K562 (cell line): Measurements from ENCODE around the gene ERP27. TPM values are rescaled to one million over a fixed set of nuclear protein-coding genes. Genes with fewer than 3 reads are reported as not detected.

Experiments used
- ATAC-seq: fragments of 200-7000 bp; cut with Tn5 transposase; 3 replicates; pipeline ENCODE4 v1.9.1; 2020; ENCODE audit warnings: moderate library complexity
- BruUV-seq: library from RNA; stranded (reverse); fragments of 400-500 nt; replicated peaks from 2 replicates; lab custom pipeline; 2021; lab: Mats Ljungman, UMichigan
- CTCF ChIA-PET: fragments of 300-600 bp; formaldehyde crosslinking; extraction: SDS; loops from one replicate; lab custom pipeline; 2021; ENCODE audit warnings: low intra/inter-chr PET ratio; lab: Yijun Ruan, JAX
- POLR2A ChIA-PET: fragments of 300-600, 350-650 bp; sonication (Branson Sonifier 250); formaldehyde crosslinking; extraction: SDS; loops from one replicate; lab custom pipeline; 2021; ENCODE audit warnings: antibody characterized with exemption, inconsistent platforms; lab: Yijun Ruan, JAX
- DNase-seq, 4 experiments: peaks; one replicate each; pipeline versions ENCODE4 v3.0.0 to v3.0.0-alpha.2; 2011 to 2018; ENCODE audit warnings: low spot score in 3 of 4, mixed read lengths in 3 of 4; ENCODE audit errors: extremely low read depth in 1 of 4
- FAIRE-seq: peaks from 2 replicates; lab custom pipeline; 2011; peaks lifted over from hg19 to GRCh38; lab: Jason Lieb, UNC
- H2AFZ ChIP-seq: 2 replicates; pipeline ENCODE4 v1.6.0; 2011; ENCODE audit warnings: low read depth, low read length, control low read depth, inconsistent platforms
- H3K27ac ChIP-seq: fragments of 200-600 bp; 3 replicates; pipeline ENCODE4 v1.8.0; 2011; ENCODE audit warnings: low read depth, mild to moderate bottlenecking, control low read depth, inconsistent platforms, low read length, moderate library complexity, mixed read lengths; ENCODE audit errors: extremely low read depth
- H3K27me3 ChIP-seq, 2 experiments: fragments of 300-600 bp in 1 of 2; 2 replicates in 1 of 2; 3 replicates in 1 of 2; pipeline versions ENCODE4 v1.6.0 to v1.8.0; 2011; ENCODE audit warnings: inconsistent platforms in 2 of 2, low read length in 2 of 2, mild to moderate bottlenecking in 1 of 2, mixed read lengths in 1 of 2, moderate library complexity in 1 of 2; ENCODE audit not compliant: control insufficient read depth in 2 of 2, insufficient read depth in 2 of 2
- H3K36me3 ChIP-seq: fragments of 300-600 bp; 3 replicates; pipeline ENCODE4 v1.8.0; 2011; ENCODE audit warnings: mild to moderate bottlenecking, low read length, inconsistent platforms; ENCODE audit not compliant: control insufficient read depth, insufficient read depth
- H3K4me1 ChIP-seq, 2 experiments: fragments of 200-600 bp in 1 of 2; replicated peaks in 1 of 2; 2 replicates in 1 of 2; 3 replicates in 1 of 2; pipeline versions ENCODE4 v1.5.1 to v1.8.0; 2011; ENCODE audit warnings: inconsistent platforms in 2 of 2, low read length in 2 of 2, mild to moderate bottlenecking in 1 of 2, mixed read lengths in 1 of 2, moderate library complexity in 1 of 2; ENCODE audit not compliant: control insufficient read depth in 2 of 2, insufficient read depth in 2 of 2
- H3K4me2 ChIP-seq: 2 replicates; pipeline ENCODE4 v1.6.1; 2011; ENCODE audit warnings: low read length, control low read depth, inconsistent platforms, mixed read lengths; ENCODE audit not compliant: insufficient read depth
- H3K4me3 ChIP-seq: fragments of 200-600 bp; sonication (generic), shearing (Covaris generic); 2 replicates; pipeline ENCODE4 v1.5.1; 2016; ENCODE audit warnings: control low read depth, inconsistent platforms
- H3K79me2 ChIP-seq: fragments of 200-600 bp; 3 replicates; pipeline ENCODE4 v1.8.0; 2011; ENCODE audit warnings: low read length, inconsistent platforms; ENCODE audit not compliant: control insufficient read depth, insufficient read depth
- H3K9ac ChIP-seq, 2 experiments: 2 replicates each; pipeline versions ENCODE4 v1.6.0 to v1.6.1; 2011; ENCODE audit warnings: low read depth in 2 of 2, low read length in 2 of 2, control low read depth in 1 of 2, inconsistent platforms in 1 of 2, mild to moderate bottlenecking in 1 of 2, mixed read lengths in 1 of 2; ENCODE audit not compliant: insufficient read depth in 1 of 2
- H3K9me1 ChIP-seq: one replicate; pipeline ENCODE4 v1.6.0; 2011; ENCODE audit warnings: inconsistent platforms, mild to moderate bottlenecking, low read length, moderate library complexity; ENCODE audit not compliant: control insufficient read depth, insufficient read depth
- H3K9me3 ChIP-seq: replicated peaks from 2 replicates; pipeline ENCODE4 v1.5.1; 2011; ENCODE audit warnings: low read depth, low read length, inconsistent platforms; ENCODE audit not compliant: control insufficient read depth, insufficient read depth
- H4K20me1 ChIP-seq: replicated peaks from 2 replicates; pipeline ENCODE4 v1.6.1; 2011; ENCODE audit warnings: low read length, inconsistent platforms, mixed read lengths; ENCODE audit not compliant: control insufficient read depth, insufficient read depth
- BRD4 ChIP-seq: fragments of 200-600 bp; sonication (generic); IDR thresholded peaks from 2 replicates; pipeline ENCODE4 v1.6.1; 2017; ENCODE audit warnings: inconsistent platforms
- CBX1 ChIP-seq: sonication (generic); IDR thresholded peaks from 2 replicates; pipeline ENCODE4 v1.6.1; 2016; ENCODE audit warnings: antibody characterized with exemption, low read depth, mild to moderate bottlenecking
- KLF1 ChIP-seq: fragments of 450-650 bp; IDR thresholded peaks from 2 replicates; pipeline ENCODE4 v1.6.1; 2016; ENCODE audit warnings: missing genetic modification characterization, missing compliant biosample characterization
- KLF10 ChIP-seq: fragments of 250-450 bp; sonication (Bioruptor Pico); IDR thresholded peaks from 2 replicates; pipeline ENCODE4 v1.6.1; 2021; ENCODE audit warnings: matching md5 sums
- NBN ChIP-seq: fragments of 450-650 bp; IDR thresholded peaks from 2 replicates; pipeline ENCODE4 v1.6.1; 2016; ENCODE audit warnings: low read depth, mild to moderate bottlenecking
- RNF2 ChIP-seq: sonication (generic); IDR thresholded peaks from 2 replicates; pipeline ENCODE4 v1.6.1; 2016
- SPI1 ChIP-seq: IDR thresholded peaks from 2 replicates; pipeline ENCODE4 v1.6.1; 2011; ENCODE audit warnings: low read depth, low read length, control low read depth, borderline replicate concordance
- SUPT5H ChIP-seq: fragments of 450-650 bp; IDR thresholded peaks from 2 replicates; pipeline ENCODE4 v1.6.1; 2016
- THRB ChIP-seq: fragments of 450-650 bp; formaldehyde crosslinking; conservative IDR thresholded peaks from 2 replicates; pipeline ENCODE4 v1.4.0; 2022; ENCODE audit warnings: mild to moderate bottlenecking, missing genetic modification characterization
- ZBED1 ChIP-seq: IDR thresholded peaks from 2 replicates; pipeline ENCODE4 v1.6.1; 2014
- ZNF717 ChIP-seq: fragments of 250-450 bp; sonication (Bioruptor Pico); IDR thresholded peaks from 2 replicates; pipeline ENCODE4 v1.5.0; 2021
- ZNF75A ChIP-seq: fragments of 450-650 bp; formaldehyde crosslinking; IDR thresholded peaks from 2 replicates; pipeline ENCODE4 v1.4.0; 2020; ENCODE audit warnings: mild to moderate bottlenecking
- WGBS: fragments of 100-300 bp; shearing (Covaris generic); methylation state at CpG from one replicate; pipeline ENCODE4 v1.1.6; 2016; ENCODE audit warnings: low coverage, mixed read lengths; ENCODE audit not compliant: insufficient coverage; ENCODE audit errors: missing lambda C conversion rate; 5-methylcytosine and 5-hydroxymethylcytosine counted together
- in situ Hi-C: fragments of 300-500 bp; cut with MboI; formaldehyde crosslinking; loops from 4 replicates; pipeline ENCODE4 v1.15.0; 2018; ENCODE audit warnings: inconsistent platforms, mixed read lengths
- intact Hi-C: fragments of 100-400 bp; cut with micrococcal nuclease; formaldehyde crosslinking; loops from 2 replicates; pipeline ENCODE4 v1.14.2; 2022
- polyA plus RNA-seq, 8 experiments: library from polyadenylated mRNA; depleted of rRNA in 4 of 8; stranded (reverse) in 5 of 8; unstranded in 3 of 8; fragments of >200 nt; fragmentation: Nextera tagmentation in 2 of 8; fragmentation: Illumina TruSeq in 1 of 8; extraction: Ambion mirVana in 2 of 8; extraction: Trizol in 1 of 8; gene quantifications; 2 replicates each; pipeline versions ENCODE4 v1.2.1 to v1.2.3, GENCODE V29; 2011 to 2014; ENCODE audit warnings: inconsistent platforms in 1 of 8, missing spikeins in 1 of 8
- total RNA-seq, 7 experiments: library from RNA; depleted of rRNA in 6 of 7; stranded (reverse); fragments of >200 nt in 6 of 7; fragmentation: Illumina TruSeq in 2 of 7; extraction: Trizol in 2 of 7; gene quantifications; 2 replicates each; pipeline versions ENCODE4 v1.2.1 to v1.2.3, GENCODE V29; 2011 to 2021; ENCODE audit warnings: low replicate concordance in 1 of 7
- TF ChIP-seq, protein P1 (sequence below): fragments of 250-450 bp; sonication (Bioruptor Pico); IDR thresholded peaks from 2 replicates; pipeline ENCODE4 v1.8.0; 2021; ENCODE audit warnings: moderate library complexity, mild to moderate bottlenecking, inconsistent platforms
- TF ChIP-seq, protein P2 (sequence below), 2 experiments: fragments of 450-650 bp in 1 of 2; IDR thresholded peaks; 2 replicates each; pipeline ENCODE4 v1.6.1; 2011 to 2017; ENCODE audit warnings: low read depth in 2 of 2, antibody characterized with exemption in 1 of 2, borderline replicate concordance in 1 of 2, low read length in 1 of 2, mild to moderate bottlenecking in 1 of 2, mixed read lengths in 1 of 2; ENCODE audit not compliant: control insufficient read depth in 1 of 2
- TF ChIP-seq, protein P3 (sequence below): IDR thresholded peaks from 3 replicates; pipeline ENCODE4 v1.6.1; 2011; ENCODE audit warnings: borderline replicate concordance, mild to moderate bottlenecking, moderate library complexity; ENCODE audit not compliant: insufficient read length; ENCODE audit errors: extremely low read depth

The ERP27 gene
- total and polyA plus RNA-seq, 9 of the 15 experiments (the other 6 are each of a cell fraction or from before 2014, with no cell fraction given): 0.07 to 0.27 (median 0.11) TPM; not detected in 6

DNA sequence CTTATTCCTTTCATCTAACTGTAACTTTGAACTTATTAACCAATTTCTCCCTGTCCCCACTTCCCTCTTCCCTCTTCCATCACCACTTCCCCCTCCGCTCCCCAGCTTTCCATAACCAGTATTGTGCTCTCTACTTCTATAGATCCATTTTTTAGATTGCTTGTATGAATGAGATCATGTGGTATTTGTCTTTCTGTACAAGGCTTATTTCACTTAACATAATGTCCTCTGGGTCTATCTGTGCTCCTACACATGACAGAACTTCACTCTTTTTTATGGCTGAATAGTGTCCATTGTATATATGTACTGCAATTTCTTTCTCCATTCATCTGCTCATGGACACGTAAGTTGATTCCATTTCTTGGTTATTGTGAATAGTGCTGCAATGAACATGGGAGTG is 14.4 kb downstream of the ERP27 start:
- H3K9me3 ChIP-seq: no peaks in the 10 kb centered on the region
- no peak overlapping the region for H3K27ac ChIP-seq
- no peaks in the 10 kb centered on the region; a peak in 1 of 5 replicates for H3K4me1 ChIP-seq
- no peak overlapping the region for H2AFZ ChIP-seq
- H4K20me1 ChIP-seq: no peaks in the 10 kb centered on the region
- no peaks in the 10 kb centered on the region for H3K9me1 ChIP-seq
- no peak overlapping the region for H3K4me2 ChIP-seq
- ATAC-seq (peak; percentile 51), DNase-seq (no peak), FAIRE-seq (no peak)
- no peak overlapping the region for H3K9ac ChIP-seq
- BruUV-seq: no TSS peak
- ChIA-PET CTCF (no interaction called here), POLR2A (no interaction called here)
- no peaks in the 10 kb centered on the region for H3K79me2 ChIP-seq
- in situ Hi-C loops: no loop called here
- H3K4me3 ChIP-seq: no peak overlapping the region
- H3K27me3 ChIP-seq: no peaks in the 10 kb centered on the region
- no peaks in the 10 kb centered on the region for H3K36me3 ChIP-seq
- WGBS: 18% methylated on average over 1 of the region's 2 CpGs
- intact Hi-C loops: loop anchor here (10.0 kb wide), 1 partner anchor 79 kb away; the partner anchor contains the start of gene ART4
- TF ChIP-seq ZNF717 (CRISPR knock-in tag) (0 out of 2 replicates have a peak, but pooled peaks have one; percentile 37), KLF1 (tag) (no peak), ZNF75A (no peak), RNF2 (peak; percentile 26; the same call in 1 of the 2 replicates), CBX1 (peak; percentile 59; the same call in 1 of the 2 replicates), KLF10 (CRISPR knock-in tag) (0 out of 2 replicates have a peak, but pooled peaks have one; percentile 55), ZBED1 (0 out of 2 replicates have a peak, but pooled peaks have one; percentile 44), THRB (CRISPR knock-in tag) (peak; percentile 98), SUPT5H (peak; percentile 67), BRD4 (no peak), SPI1 (peak; percentile 49; the same call in 1 of the 2 replicates), NBN (no peak)
- TF ChIP-seq, protein P1, sequence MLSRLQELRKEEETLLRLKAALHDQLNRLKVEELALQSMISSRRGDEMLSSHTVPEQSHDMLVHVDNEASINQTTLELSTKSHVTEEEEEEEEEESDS: peak; percentile 53
- TF ChIP-seq, protein P2, sequence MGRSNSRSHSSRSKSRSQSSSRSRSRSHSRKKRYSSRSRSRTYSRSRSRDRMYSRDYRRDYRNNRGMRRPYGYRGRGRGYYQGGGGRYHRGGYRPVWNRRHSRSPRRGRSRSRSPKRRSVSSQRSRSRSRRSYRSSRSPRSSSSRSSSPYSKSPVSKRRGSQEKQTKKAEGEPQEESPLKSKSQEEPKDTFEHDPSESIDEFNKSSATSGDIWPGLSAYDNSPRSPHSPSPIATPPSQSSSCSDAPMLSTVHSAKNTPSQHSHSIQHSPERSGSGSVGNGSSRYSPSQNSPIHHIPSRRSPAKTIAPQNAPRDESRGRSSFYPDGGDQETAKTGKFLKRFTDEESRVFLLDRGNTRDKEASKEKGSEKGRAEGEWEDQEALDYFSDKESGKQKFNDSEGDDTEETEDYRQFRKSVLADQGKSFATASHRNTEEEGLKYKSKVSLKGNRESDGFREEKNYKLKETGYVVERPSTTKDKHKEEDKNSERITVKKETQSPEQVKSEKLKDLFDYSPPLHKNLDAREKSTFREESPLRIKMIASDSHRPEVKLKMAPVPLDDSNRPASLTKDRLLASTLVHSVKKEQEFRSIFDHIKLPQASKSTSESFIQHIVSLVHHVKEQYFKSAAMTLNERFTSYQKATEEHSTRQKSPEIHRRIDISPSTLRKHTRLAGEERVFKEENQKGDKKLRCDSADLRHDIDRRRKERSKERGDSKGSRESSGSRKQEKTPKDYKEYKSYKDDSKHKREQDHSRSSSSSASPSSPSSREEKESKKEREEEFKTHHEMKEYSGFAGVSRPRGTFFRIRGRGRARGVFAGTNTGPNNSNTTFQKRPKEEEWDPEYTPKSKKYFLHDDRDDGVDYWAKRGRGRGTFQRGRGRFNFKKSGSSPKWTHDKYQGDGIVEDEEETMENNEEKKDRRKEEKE (IDR thresholded peaks at IDR 0.05; ENCODE audit: borderline replicate concordance in 1 of 2, control insufficient read depth in 1 of 2, low read depth in 2 of 2, low read length in 1 of 2): peak in 1 of 2 experiments; percentile 69; a peak in 1 of 4 replicates
- TF ChIP-seq, protein P3, sequence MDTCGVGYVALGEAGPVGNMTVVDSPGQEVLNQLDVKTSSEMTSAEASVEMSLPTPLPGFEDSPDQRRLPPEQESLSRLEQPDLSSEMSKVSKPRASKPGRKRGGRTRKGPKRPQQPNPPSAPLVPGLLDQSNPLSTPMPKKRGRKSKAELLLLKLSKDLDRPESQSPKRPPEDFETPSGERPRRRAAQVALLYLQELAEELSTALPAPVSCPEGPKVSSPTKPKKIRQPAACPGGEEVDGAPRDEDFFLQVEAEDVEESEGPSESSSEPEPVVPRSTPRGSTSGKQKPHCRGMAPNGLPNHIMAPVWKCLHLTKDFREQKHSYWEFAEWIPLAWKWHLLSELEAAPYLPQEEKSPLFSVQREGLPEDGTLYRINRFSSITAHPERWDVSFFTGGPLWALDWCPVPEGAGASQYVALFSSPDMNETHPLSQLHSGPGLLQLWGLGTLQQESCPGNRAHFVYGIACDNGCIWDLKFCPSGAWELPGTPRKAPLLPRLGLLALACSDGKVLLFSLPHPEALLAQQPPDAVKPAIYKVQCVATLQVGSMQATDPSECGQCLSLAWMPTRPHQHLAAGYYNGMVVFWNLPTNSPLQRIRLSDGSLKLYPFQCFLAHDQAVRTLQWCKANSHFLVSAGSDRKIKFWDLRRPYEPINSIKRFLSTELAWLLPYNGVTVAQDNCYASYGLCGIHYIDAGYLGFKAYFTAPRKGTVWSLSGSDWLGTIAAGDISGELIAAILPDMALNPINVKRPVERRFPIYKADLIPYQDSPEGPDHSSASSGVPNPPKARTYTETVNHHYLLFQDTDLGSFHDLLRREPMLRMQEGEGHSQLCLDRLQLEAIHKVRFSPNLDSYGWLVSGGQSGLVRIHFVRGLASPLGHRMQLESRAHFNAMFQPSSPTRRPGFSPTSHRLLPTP: no peak
